GM12865 (cell line): ENCODE measurements around the gene USP6.
"Not testable (repeated sequence)": the region's sequence is repeated elsewhere in the genome, so short reads cannot be mapped to it uniquely, and the experiment has no call there.

ENCODE experiments used
- DNase-seq: peaks from one replicate; pipeline ENCODE4 v3.0.0; 2010; ENCODE audit warnings: low read depth
- H3K4me3 ChIP-seq: 2 replicates; pipeline ENCODE4 v1.5.1; 2011; ENCODE audit warnings: mild to moderate bottlenecking, low read depth, low read length, control low read depth
- CTCF ChIP-seq: IDR thresholded peaks from 2 replicates; pipeline ENCODE4 v1.5.1; 2011; ENCODE audit warnings: low read length, control low read depth, low read depth, inconsistent platforms; ENCODE audit not compliant: insufficient read depth; ENCODE audit errors: missing control alignments

The USP6 gene

DNA sequence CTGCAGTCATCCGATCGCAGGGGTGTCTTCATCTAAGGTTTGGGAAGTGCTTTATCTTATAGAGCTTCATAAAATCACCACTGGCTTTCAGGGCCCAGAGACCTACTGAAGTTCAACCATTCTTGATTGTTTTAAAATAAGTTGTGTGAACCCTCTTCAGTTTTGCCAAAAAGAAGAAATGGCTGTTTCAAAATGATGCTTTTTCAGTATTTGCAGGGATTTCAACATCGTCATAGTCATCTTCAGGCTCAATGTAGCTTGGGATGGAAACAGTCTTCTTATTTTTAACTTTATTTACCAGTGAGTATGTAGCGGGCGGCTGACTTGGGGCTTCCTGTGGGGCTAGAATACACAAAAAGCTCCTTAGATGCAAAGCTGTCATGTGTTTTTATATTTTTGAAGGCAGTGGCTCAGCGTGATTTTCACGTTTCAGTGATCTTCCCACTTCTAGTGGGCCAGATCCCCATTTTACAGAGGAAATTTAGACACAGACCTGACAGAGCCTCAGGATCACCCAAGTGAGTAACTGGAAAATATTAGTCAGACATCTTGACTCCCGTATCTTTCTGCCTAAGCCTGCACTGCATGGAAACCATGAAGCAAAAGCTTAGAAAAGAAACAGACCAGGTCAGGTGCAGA, 94.9 kb downstream of the USP6 start:
- no peak for TF ChIP-seq CTCF
- peak; percentile 59 for DNase-seq
- no peak overlapping the region for H3K4me3 ChIP-seq

GRCh38 chr17:5211458-5211857, 95.6 kb downstream of the USP6 start:
- no peak for TF ChIP-seq CTCF
- no peak for DNase-seq
- no peak overlapping the region for H3K4me3 ChIP-seq

DNA sequence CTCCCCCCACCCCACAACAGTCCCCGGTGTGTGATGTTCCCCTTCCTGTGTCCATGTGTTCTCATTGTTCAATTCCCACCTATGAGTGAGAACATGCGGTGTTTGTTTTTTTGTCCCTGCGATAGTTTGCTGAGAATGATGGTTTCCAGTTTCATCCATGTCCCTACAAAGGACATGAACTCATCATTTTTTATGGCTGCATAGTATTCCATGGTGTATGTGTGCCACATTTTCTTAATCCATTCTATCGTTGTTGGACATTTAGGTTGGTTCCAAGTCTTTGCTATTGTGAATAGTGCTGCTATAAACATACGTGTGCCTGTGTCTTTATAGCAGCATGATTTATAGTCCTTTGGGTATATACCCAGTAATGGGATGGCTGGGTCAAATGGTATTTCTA, 101.7 kb downstream of the USP6 start:
- not testable (repeated sequence) for H3K4me3 ChIP-seq, DNase-seq

- no peak for TF ChIP-seq CTCF
- DNase-seq, result no peak
- no peak overlapping the region for H3K4me3 ChIP-seq
These were observed 103.7 kb downstream of the USP6 start for GRCh38 chr17:5219536-5219935.

- DNase-seq, result no peak
- H3K4me3 ChIP-seq, result no peak overlapping the region
- no peak for TF ChIP-seq CTCF
These were observed 104.2 kb downstream of the USP6 start for GRCh38 chr17:5220074-5220473.

- DNase-seq, result peak; percentile 67
- H3K4me3 ChIP-seq, result not testable (repeated sequence)
These were observed 106.1 kb downstream of the USP6 start for GRCh38 chr17:5221912-5222311.
